Sciatic nerve (tissue), 2 donors: ENCODE results near the gene TAF4. TPM values are rescaled to one million over a fixed set of nuclear protein-coding genes. Genes with fewer than 3 reads are reported as not detected.

ENCODE experiments used
- ATAC-seq: fragments of 200-7000 bp; cut with Tn5 transposase; one replicate; pipeline ENCODE4 v1.9.1; 2020; ENCODE audit warnings: mild to moderate bottlenecking, moderate library complexity
- DNase-seq: peaks from one replicate; pipeline ENCODE4 v3.0.0-alpha.2; 2020; ENCODE audit warnings: low spot score
- intact Hi-C: fragments of 100-400 bp; cut with DNase I; formaldehyde crosslinking; loops from one replicate; pipeline ENCODE4 v1.14.2; 2022
- total RNA-seq: library from RNA; stranded (reverse); fragmentation: NEBNext Ultra II Directional; extraction: Animal tissue kit (Norgen Biotek cat#: 25700); gene quantifications from one replicate; pipeline ENCODE4 v1.2.1, GENCODE V29; 2021
- donor health status: DM: no; HTN: no; CAD: no.
- donor health status: DM: no; HTN: no; CAD: no.

Gene TAF4
- total RNA-seq, 1 donor from 2014 or later: 20.1 TPM

DNA sequence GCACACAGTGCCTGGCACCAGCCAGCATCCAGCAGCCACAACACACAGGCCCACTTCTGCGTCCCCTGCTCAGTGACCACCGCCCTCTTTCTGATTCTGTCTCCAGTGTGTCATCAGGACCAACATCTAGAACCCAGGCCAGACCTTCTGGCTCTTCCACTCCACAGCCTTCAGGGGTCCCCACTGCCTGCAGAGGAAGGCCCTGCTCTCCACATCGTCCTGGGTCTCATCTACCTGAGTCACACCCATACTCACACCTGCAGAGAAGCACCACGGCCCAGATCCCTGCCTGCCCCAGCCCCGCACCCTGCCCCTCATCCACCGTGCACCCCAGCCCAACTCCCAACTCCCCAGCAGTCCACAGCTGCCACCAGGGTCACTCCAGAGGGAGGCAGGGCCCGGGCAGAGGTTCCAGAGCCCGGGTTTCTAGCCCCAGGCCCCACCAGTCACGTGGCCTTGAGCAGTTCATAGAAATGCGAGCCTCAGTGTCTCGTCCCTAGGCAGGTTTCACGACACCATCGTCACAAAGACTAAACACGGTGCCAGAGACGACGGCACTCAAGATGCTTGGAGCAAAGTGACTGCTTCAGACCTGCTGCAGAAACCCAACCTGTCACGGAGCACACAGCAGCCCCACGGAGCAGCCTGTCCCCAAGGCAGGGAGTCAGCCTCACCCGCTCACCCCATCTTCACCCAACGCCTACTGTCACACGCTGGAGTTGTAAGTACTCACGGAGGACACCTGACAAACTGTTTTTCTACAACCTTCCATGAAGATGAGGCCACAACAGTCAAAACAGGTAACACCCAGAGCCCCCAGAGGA lies 16.1 kb downstream of the TAF4 start:
- DNase-seq (no peak), ATAC-seq (no peak)

DNA sequence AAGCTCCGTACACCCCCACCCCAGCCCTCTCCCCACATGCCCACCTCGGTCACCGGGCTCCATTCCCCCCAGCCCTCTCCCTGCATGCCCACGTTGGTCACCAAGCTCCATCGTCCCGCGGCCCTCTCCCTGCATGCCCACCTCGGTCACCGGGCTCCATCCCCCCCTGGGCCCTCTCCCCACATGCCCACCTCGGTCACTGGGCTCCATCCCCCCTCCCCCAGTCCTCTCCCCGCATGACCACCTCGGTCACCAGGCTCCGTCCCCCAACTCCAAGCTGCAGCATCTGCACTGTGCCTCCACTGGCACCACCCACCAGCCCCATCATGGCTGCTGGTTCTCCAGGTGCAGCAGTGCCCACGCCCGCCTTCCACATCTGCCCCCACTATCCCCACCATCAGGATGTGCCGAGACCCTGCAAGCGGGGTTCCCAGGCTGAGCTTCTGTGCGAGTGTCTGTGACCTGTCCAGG lies 16.8 kb downstream of the TAF4 start:
- ATAC-seq: no peak
- intact Hi-C loops: no loop called here

More for the DNA sequence above, 16.1 kb downstream of the TAF4 start:
- intact Hi-C loops: no loop called here

DNA sequence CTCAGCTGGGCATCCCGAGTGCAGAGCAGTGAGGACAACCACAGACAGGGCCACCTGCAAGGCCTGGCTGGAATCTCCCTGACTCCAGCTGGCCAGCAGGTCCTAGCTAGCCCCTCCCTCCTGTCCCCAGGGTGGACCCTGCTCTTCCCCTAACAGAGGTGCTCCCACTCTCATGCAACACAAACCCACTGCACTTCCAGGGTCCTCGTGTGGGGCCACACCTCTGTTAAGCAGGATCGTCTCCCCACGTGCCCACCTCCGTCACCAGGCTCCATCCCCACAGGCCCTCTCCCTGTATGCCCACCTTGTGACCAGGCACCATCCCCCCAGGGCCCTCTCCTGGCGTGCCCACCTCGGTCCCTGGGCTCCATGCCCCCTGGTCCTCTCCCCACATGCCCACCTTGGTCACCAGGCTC lies 17.3 kb downstream of the TAF4 start:
- intact Hi-C loops: no loop called here
- DNase-seq: no peak
- no peak for ATAC-seq

More for the DNA sequence above, 16.8 kb downstream of the TAF4 start:
- no peak for DNase-seq

DNA sequence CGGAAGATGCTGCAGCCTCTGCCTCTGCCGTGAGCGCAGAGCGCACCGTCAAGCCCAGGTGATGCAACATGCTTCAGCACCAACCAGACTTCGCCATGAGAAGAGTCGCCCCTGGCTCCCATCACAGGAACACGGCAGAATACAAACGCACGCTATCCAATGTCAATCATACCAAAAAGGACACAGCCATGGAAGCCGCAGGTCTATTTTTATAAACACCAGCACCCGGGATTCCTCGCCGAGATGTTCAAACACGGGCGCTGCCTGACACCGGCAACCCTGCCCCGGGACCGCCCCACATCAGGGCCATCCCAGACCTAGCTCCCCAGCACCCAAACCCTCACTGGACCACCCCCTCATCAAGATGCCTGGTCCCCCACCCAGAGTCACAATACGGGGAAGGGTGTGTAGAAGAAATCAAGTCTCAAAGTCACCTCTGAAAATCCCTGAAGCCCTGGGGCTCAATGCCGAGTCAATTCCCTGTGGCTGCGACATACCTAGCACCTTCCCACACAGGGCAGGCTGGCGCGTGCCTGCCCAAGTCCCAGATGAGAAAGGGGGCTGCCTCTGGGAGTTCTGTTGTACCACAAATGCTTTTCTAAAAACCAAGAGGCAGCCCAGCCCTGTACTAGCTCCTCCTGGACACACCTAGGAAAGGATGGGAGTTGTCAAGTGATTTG lies 17.9 kb downstream of the TAF4 start:
- ATAC-seq: no peak
- DNase-seq: no peak
- intact Hi-C loops: no loop called here

DNA sequence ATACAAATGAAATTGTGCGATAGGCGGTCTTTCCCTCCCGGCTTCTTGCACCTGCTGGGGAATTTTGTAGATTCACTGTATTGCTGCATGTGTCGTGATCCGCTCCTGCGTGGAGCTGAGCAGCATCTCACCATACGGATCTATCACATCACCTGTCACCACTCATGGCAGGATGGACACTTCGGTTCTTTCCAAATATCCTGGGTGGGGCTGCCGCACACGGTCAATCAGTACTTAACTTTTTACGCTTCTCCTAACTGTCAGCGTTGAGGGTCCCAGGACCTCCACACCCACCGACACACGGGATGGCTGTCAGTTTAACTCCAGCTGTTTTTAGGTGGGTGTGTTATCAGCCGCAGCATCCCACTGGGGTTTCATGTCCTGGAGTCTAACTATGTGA lies 19.2 kb downstream of the TAF4 start:
- no peak for DNase-seq
- ATAC-seq: no peak
- intact Hi-C loops: no loop called here

DNA sequence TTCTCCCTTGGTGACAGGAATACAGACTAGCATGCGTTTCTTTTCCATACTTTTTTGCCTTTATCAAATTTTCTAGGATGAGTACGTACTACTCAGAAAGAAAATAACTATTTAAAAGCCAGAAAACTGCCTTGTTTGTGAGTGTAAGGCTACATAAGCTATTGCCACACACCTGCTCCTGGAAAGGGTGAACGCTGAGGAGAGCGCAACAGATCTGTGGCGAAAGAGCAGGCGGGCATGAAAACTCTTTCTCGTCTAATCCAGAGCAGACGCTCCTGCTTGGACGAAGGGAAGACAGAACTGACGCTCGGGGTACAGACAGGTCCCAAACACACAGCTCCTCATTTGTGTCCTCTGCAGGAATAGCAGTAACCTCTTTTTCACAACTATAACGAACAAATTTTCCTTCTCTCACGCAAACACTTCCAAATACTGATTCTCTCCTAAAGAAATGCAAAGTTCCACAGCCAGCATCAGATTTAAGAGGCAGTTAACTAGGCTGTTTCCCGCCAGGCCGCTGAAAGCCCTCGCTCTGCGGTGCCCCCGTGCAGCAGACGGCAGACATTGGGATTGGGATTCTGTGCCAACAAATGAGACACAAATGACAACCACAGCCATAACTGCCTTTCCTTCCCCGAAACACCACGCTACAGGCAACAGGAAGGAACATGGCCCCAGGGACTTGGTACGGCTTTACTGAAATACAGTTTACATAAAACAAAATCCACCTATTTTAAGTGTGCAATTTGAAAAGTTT lies 20.0 kb downstream of the TAF4 start:
- ATAC-seq (no peak), DNase-seq (no peak)
- intact Hi-C loops: no loop called here

DNA sequence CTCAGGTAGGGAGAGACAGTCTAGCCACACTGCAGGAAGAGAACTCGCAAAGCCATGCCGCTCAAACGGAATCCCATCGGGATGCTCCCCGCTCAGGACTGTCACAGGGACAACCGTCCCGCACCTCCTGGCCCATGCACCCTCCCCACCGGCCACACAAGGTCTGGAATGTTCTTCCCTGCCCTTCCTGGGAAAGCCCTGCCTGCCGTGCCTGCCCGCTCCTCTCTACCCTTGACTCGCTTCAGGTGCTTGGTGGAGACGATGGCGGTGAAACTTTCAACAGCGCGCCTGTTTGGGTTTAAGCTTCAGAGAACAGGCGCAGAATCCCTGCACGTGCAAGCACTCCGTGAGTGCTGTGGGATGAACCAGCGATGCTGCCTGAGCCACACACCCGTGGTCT lies 20.6 kb downstream of the TAF4 start:
- ATAC-seq: no peak
- intact Hi-C loops: no loop called here
- DNase-seq: no peak

DNA sequence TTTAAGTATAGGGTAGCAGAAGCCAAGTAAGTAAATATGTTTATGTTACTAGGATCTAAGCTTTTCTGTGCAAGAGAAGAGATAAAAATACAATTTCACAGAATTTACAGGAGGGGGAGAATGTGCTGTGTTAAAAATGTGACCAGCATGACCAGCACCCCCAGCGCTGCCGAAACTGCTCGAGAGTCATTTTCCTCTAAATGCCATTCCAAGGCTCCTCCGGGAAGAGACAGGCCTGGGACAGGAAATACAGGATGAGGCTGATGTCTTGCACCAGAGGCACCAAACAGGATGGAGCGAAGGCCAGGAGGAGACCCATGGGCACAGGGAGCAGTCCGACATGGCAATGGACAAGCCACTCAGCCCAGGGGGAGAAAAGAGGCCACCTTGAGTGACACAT lies 21.1 kb downstream of the TAF4 start:
- intact Hi-C loops: no loop called here
- DNase-seq: no peak
- no peak for ATAC-seq

DNA sequence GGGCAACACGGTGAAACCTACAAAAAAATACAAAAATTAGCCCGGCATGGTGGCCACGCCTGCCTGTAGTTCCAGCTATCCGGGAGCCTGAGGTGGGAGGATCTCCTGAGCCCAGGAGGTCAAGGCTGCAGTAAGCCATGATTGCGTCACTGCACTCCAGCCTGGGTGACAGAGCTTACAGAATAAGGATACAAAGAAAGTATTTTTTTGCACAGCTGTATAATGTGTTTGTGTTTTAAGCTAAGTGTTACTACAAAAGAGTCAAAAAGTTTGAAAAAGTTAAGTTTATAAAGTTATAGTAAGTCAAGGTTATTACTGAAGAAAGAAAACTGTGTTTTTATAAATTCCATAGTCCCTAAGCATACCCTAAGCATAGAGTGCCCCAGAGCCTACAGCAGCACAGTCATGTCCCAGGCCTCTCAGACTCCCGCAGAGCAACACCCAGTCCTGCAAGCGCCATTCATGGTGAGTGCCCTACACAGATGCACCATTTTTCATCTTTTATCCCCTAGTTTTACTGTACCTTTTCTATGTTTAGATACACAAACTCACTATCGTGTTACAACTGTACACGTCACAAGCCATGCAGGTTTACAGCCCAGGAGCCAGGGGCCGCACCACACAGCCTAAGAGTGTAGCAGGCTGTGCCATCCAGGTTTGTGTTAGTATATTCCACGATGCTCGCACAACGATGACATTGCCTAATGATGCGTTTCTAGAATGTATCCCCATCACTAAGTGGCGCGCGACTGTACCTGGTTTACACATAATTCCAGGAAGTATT lies 22.4 kb downstream of the TAF4 start:
- intact Hi-C loops: no loop called here
- DNase-seq: no peak
- ATAC-seq: peak; percentile 75

DNA sequence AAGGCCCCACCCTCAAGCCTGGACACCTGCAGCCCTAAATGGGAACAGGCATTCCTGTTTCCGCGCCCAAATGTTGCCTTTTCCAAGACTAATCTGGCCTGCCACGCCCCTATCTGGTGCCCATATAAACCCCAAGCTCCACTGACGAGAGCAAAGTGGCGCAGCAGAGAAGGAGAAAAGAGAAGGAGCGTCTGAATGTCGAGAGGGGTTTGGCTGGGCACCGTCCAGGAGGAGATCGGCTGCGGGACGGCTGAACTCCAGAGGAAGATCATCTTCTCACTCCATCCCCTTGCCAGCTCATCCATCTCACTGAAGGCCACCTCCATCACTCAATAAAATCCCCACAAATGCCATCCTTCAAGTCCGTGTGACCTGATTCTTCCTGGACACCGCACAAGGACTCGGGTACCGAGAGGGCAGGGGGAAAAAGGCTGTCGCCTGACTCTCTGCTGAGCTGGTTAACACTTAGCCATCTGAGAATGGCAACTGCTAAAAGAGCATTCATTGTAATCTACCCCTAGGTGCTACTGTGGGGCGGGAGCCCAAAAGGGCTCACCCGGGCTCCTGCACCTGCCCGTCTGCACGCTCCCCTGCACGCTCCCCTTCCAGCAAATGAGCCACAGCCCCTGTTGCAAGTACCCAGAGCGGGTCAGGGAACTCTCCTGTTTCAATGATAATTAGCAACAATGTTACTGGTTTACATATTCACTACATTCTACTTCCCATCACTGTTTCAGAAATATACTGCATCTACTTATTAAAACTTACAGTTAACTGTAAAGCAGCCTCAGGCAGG lies 23.5 kb downstream of the TAF4 start:
- ATAC-seq (no peak), DNase-seq (no peak)
- intact Hi-C loops: no loop called here

DNA sequence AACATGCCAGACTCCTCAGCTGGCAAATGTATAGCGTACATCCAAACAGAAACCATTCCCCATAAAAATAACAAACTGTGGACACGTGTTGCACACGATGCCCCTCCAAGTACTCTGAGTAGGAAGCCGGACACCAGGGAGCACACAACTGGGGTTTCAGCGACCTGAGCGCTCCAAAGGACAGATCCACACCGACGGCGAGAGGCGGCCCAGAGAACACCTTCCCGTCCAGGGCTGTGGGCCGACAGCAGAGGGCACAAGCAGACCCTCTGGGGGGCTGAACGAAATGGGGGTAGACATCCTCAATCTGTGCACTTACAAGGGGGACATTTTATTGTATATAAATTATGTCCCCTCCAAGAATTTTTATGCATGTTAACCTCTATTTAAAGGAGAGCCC lies 24.7 kb downstream of the TAF4 start:
- intact Hi-C loops: no loop called here
- no peak for ATAC-seq
- no peak for DNase-seq

DNA sequence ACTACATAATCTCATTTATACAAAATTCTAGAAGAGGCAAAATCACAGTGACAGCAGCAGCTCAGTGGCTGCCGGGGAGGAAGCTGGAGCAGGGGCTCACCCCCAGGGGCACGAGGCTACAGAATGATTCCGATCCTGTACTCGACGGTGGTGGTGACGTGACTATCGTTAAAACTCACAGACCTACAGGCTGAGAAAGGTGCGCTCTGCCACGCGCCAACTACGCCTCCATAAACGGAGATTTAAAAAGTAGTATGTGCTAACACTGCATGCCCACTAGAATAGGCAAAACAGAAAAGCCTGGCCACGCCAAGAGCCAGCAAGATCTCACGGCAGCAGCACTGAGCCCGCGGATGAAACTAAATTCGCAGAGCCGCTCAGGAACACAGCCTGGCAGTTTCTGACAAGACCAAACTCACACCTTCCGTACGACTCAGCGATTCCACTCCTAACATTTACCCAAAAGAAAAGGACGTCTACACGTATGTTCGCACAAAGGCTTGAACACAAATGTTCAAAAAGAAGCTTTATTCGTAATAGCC lies 25.2 kb downstream of the TAF4 start:
- DNase-seq: no peak
- intact Hi-C loops: no loop called here

DNA sequence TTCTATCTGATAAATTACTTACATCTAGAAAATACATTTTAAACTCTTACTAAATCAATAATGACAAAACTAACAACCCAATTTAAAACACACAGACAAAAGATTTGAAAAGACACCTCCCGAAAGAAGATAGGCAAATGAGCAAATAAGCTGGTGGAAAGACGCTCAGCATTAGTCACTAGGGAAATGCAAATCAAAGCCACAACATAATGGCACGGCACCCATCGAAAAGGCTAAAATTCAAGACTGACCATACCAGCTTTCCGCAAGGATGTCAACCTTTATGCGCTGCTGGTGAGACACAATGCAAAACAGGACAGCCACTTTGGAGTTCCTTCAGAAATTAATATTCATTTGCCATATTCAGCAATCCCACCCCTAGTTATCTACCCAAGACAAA lies 25.9 kb downstream of the TAF4 start:
- ATAC-seq (no peak), DNase-seq (no peak)
- intact Hi-C loops: no loop called here

More for the DNA sequence above, 25.2 kb downstream of the TAF4 start:
- no peak for ATAC-seq

DNA sequence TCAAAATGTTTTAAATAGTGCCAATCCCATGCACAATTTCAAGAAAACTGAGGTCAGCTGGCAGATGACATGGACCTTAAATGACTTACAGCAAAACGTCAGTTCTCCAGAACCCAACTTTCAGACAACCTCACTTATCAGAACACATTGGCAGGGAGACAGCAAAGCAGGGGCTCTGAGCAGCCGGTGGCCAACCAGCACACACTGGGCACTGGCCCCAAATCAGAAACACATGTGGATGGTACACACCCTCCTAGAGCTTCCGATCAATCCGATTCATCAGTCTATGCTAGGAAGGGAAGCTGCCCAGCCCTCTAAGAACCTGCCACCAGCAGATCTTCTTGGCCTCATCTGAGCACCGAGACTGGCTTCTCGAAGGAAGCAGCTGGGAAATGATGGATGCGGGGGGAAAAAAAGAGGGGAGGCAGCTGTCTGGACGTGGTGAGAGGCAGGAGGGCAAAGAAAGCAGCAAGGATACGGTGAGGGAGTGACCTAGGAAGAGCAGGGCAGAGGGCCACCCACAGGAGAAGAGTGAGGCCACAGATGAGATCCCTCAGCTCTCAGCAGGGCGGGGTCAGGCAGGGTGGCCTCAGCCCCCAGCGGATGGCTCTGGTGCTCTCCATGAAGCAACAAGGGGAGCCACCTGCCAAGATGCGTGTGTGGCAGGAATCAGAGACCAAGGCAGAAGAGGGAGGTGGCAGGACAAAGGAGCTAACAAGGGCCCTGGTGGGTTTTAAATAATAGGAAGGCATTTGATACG lies 32.9 kb downstream of the TAF4 start:
- intact Hi-C loops: no loop called here
- DNase-seq (no peak), ATAC-seq (no peak)

DNA sequence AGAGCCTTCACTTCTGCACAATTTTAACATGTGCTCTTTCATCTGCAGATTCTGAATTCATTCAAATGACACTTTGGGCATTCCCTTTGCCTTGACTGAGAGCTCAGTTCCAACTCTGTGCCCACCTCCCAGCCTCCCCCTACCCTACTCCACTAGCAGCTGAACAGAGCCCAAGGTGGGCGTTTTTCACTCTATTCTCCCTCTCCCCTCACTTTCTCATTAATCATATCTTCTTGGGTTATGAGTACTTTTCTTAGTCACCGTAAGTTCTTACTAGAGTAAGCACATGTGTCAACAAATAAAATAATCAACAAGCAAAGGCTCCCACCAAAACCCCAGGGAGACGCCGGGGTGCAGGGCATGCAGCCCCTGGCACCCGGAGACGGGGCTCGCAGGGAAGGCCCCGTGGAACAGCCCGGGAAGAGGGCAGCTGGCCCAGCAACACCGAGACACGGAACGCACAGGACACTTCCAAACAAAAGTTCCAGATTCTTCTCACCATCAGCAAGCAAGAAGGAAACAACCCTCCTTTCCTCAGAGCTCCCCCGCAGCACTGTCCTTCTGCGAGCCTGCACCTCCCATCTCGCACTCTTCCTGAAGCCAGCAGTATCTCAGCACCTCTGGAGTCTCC lies 34.1 kb downstream of the TAF4 start:
- ATAC-seq (no peak), DNase-seq (no peak)
- intact Hi-C loops: no loop called here

DNA sequence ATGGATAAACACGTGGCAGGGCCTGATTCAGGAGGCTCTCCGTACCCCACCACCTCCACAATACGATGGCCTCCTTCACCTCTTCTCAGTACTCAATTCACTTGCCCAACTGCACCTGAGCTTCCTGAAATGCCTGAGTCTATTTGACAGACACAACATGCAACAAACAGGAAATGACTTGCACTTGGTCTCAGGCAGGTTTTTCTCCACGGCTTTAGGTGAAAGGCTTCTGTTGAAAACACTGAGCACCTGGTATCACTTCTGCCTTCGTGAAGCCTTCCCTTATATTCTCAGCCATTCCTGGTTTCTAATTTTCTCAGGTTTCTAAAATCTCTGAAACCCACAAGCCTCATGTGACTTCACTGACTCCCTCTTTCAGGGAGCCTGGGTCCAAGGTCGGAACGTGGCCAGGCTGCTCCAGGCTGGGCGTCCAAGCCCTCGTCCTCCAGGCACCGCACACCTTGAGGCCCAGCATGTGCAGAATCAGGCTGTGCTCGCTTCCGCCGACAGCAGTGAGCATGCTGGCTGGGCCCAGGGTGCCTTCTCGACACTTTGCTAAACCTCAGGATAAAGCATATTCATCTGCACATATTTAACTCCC lies 34.7 kb downstream of the TAF4 start:
- intact Hi-C loops: no loop called here
- no peak for DNase-seq
- no peak for ATAC-seq

DNA sequence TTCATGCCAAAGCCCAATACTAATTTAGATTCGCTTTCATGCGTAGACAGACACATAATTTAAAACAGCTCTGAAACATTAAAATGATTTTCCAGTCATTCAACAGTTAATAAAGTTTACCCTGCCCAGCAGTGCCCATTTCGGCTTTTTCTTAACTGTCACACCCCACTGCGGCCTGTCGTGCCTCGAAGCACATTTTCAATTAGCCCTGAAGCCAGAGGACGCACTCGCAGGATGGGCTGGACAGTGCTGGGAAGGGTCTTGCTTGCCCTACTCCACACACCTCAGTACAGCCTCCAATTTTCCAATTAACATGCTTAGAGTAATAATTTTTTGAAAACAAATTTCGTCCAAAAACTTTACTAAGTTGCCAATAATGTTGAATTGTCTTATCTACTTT lies 35.3 kb downstream of the TAF4 start:
- DNase-seq: no peak
- ATAC-seq: no peak
- intact Hi-C loops: no loop called here
